ENCODE results near the gene VAX1.

GRCh38 chr10:117126034-117126433 is 12.0 kb downstream of the VAX1 start:
- TF ChIP-seq POLR2A (IDR thresholded peaks at IDR 0.05) (no peak), CTCF (IDR thresholded peaks at IDR 0.05) (no peak)

Measured in thyroid gland (tissue), 4 donors.